Epithelial cell of proximal tubule (primary cell): ENCODE data around the gene CAMTA1. TPM values are rescaled to one million over a fixed set of nuclear protein-coding genes. Genes with fewer than 3 reads are reported as not detected.

Source experiments
- DNase-seq: peaks from one replicate; pipeline ENCODE4 v3.0.0-alpha.2; 2011; ENCODE audit warnings: low read depth
- H3K4me3 ChIP-seq: 2 replicates; pipeline ENCODE4 v1.5.1; 2011; ENCODE audit warnings: low read depth, mild to moderate bottlenecking, low read length
- total RNA-seq: library from RNA; depleted of rRNA; stranded (reverse); fragments of >200 nt; gene quantifications from 2 replicates; pipeline ENCODE4 v1.2.3, GENCODE V29; 2015
- TF ChIP-seq, protein P1 (sequence below): conservative IDR thresholded peaks from 2 replicates; pipeline ENCODE4 v1.5.1; 2012; ENCODE audit warnings: low read depth, mild to moderate bottlenecking, low read length

Gene CAMTA1
- total RNA-seq, 1 donor from 2014 or later = 79.2 TPM

DNA sequence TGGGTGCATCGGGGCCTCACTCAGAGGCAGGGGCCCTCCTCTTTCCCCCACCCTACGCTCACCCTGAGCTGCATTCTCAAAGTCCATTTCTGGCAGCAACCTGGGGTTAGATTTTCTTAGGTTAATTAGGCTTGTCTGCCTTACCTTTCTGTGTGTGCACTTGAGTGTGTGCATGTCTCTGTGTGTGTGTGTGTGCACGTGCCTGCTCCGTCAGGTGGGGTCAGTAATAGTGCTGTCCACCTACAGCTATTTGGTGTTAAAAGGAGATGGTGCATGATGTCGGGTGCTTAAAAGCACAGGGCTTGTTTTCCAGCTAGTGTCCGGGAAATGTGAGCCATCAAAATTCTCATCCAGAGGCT, 257.9 kb downstream of the CAMTA1 start:
- TF ChIP-seq, protein P1, sequence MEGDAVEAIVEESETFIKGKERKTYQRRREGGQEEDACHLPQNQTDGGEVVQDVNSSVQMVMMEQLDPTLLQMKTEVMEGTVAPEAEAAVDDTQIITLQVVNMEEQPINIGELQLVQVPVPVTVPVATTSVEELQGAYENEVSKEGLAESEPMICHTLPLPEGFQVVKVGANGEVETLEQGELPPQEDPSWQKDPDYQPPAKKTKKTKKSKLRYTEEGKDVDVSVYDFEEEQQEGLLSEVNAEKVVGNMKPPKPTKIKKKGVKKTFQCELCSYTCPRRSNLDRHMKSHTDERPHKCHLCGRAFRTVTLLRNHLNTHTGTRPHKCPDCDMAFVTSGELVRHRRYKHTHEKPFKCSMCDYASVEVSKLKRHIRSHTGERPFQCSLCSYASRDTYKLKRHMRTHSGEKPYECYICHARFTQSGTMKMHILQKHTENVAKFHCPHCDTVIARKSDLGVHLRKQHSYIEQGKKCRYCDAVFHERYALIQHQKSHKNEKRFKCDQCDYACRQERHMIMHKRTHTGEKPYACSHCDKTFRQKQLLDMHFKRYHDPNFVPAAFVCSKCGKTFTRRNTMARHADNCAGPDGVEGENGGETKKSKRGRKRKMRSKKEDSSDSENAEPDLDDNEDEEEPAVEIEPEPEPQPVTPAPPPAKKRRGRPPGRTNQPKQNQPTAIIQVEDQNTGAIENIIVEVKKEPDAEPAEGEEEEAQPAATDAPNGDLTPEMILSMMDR = no peak
- no peak for DNase-seq

DNA sequence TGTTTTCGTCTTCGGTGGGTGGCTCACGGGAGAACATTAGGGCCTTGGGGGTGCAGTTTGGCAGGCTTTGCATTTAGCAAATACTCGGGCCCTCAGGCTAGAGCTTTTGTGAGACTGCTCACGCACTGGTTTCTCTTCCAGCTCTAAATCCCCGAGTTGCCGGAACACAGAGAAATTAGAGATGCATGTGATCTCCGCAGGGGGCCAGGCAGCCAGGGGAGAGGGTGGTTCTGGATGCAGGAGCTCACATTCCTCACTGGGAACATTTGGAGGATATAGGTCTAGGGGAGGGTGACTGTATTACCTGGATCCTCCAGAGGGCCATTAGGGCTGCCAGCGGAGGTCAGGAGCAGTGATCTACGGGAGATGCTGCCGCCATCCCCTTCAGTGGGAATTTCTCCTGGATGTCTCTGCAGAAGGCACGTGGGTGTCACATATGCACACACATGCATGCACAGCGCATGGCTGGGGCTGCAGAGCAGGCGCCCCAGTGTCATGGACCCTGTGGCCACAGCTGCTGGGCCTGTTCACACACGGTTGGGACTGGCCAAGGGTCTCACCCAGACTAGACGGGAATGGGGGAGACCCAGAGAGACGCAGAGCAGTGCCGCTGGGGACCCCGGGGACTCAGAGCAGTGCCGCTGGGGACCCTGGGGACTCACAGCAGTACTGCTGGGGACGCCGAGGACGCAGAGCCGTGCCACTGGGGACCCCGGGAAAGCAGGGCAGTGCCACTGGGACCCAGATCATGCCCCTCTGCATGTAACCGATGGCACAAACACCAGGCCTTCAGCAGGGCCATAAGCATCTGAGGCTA, 258.7 kb downstream of the CAMTA1 start:
- no peak for DNase-seq
- TF ChIP-seq, protein P1 = no peak
- no peak overlapping the region for H3K4me3 ChIP-seq

More for the DNA sequence above, 257.9 kb downstream of the CAMTA1 start:
- no peak overlapping the region for H3K4me3 ChIP-seq

DNA sequence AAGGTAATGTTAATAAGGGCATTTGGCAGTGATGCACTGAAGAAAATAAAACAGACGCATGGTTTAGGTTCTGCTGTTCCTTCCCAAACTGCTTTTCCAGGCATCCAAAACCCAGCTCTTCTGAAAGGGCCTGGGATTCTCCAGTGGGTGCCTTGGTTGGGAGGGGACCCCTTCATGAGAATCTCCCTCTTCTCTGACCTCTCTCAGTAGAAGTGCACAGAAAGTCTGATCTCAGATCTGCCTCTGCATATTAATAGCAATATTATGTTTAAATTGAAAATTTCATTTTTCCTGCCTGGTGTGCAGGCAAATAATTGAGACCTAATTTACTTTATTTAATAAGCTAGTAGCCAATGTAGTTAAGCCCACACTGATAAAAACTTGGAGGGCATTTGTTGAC, 260.6 kb downstream of the CAMTA1 start:
- no peak overlapping the region for H3K4me3 ChIP-seq
- no peak for DNase-seq
- TF ChIP-seq, protein P1 = no peak

DNA sequence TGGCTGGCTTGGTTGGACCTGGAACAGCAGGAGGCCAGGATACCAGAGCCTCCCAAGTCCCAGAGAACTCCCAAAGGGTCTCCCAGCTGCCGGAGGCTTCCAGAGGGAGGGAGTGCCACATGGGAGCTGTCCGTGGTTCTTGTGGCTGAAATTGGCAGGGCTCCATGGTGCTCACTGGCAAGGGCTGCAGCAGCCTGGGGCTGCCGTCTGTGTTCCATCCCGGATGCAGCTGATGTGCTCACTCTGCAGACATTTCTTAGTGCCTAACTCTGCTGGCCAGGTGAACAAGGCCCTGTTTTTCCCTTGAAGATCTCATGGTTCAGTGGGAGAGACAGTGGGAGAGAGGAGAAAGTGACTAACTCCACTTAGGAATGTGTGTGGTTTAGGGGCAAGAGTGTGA, 261.1 kb downstream of the CAMTA1 start:
- TF ChIP-seq, protein P1 = no peak
- no peak overlapping the region for H3K4me3 ChIP-seq
- DNase-seq = no peak

DNA sequence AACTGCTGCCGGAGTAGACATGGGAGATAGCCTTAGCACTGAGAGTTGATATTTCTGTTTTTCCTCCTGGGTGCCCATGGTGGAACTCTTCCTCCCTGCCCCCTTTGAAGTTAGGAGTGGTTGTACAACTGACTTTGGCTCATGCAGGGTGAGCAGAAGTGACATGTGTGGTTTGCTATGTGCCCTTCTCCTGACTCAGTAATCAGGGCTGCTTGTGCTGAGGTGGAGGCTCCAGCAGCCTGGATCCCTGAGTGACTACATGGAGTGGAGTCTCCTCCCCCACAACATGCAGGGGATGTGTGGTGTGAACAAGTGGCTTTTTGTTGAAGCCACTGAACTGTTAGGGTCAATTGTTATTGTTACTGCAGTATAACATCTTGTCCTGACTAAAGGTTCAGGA, 261.6 kb downstream of the CAMTA1 start:
- no peak for DNase-seq
- TF ChIP-seq, protein P1 = no peak
- no peak overlapping the region for H3K4me3 ChIP-seq

DNA sequence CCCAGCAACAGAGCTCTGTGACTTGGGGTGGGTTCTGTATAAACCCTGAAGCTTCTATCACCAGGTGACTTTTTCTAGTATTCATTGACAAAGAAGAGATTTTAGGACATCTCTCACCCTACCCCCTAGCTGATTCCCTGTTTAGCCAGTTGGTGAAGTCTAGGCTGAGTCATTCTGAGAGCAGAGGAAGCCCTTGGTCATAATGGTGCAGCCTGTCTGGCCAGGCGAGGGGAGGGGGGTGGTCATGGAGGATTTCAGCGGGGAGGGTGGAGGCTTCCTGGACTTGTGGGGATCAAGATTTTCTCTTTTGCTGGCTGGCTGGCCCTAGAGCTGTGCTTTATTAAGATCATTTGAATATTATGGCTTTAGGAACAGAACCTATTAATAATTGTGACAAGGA, 262.6 kb downstream of the CAMTA1 start:
- DNase-seq = no peak
- TF ChIP-seq, protein P1 = no peak
- no peak overlapping the region for H3K4me3 ChIP-seq

DNA sequence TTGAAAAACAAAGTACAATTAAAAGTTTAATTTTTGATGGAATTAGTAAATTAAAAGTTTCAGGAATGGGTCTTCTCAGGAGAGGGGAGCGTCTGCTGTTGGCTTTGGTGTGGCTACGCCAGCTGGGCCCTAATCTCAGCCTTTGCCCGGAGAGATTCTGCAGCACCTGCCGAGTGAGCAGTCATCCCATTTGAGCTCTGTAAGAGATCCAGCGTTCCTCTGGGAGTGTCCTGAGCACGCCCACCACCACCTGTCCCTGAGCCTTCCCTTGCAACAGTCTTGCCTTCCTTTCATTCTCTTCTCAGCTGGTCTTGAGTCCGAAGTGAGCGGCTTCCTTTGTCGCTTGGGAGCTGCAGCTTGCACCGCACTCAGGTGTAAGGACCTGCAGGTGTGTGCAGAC, 263.1 kb downstream of the CAMTA1 start:
- H3K4me3 ChIP-seq = no peak overlapping the region
- no peak for DNase-seq
- TF ChIP-seq, protein P1 = no peak
